T47D (cell line): ENCODE results near the gene CNTNAP5.

Experiments used
- DNase-seq, 2 experiments: peaks; one replicate each; pipeline versions ENCODE4 v3.0.0 to v3.0.0-alpha.2; 2011 to 2012; ENCODE audit warnings: low read depth in 1 of 2, low spot score in 1 of 2
- JUND ChIP-seq: IDR thresholded peaks from 2 replicates; pipeline ENCODE4 v1.6.1; 2012; ENCODE audit warnings: low read depth
- in situ Hi-C: cut with HindIII; loops from 2 replicates; pipeline ENCODE4 v1.10.0; 2016; ENCODE audit warnings: low sequenced_read_pairs, low pct_unique_long_range_greater_than_20kb

Gene CNTNAP5

DNA sequence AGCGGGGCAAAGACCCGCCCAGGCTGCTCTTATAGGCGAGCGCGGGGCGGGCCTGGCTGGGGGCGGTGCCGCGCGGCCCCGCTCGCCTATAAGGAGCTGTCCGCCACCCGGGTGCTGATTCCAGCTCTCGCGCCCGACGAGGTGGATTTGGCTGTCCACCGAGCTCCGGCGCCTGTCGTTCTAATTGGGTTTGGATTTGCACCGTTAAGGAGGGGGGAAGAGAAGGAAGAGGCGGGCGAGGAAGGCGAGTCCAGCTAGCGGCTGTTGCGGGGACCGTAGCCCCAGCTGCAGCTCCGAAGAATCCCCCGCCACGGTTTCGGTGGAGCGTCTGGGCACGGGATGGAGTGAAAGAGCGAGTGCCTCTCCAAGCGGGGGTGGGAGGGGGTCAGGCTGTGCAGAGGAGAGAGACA is at the start of gene CNTNAP5:
Gene CNTNAP5 (plus strand): TSS at position 117 of the 410 bp plus-strand sequence. CDS start 364 bp downstream, outside the sequence.
- DNase-seq = peak; percentile 45 to 69
- in situ Hi-C loops = no loop called here

DNA sequence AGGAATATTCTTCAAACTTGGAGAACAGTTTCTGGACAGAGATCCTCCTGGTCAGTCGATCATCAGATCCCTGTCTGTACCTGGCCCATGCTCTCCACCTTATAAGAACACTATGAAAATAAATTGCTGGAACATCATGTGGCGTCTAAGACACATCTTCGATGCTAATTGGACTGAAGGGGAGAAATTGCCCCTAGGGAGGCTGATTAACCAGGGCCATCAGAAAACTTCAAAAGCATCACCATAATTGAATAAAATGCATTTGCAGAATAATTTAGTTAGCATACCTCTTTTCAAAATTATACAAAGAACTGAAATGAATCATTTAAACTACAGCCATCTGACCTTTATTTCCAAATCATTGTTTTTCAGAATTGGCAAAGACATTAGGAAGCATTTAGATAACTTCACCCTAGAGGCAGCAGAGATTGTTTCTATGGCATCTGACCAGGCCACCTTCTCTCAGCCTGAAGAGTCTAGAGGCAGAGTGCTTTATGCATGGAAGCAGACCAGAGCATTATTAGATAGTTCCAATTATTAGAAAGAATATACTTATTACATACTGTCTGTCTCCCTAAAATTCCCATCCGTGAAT is 48.9 kb upstream of the CNTNAP5 start:
- in situ Hi-C loops = no loop called here
- no peak for TF ChIP-seq JUND

More for the DNA sequence above, at the start of gene CNTNAP5:
- TF ChIP-seq JUND = no peak

GRCh38 chr2:123993728-123994323 is 31.3 kb upstream of the CNTNAP5 start:
- TF ChIP-seq JUND = no peak
- DNase-seq = peak in 1 of 2 experiments; percentile 68
- in situ Hi-C loops = no loop called here

More for the DNA sequence above, 48.9 kb upstream of the CNTNAP5 start:
- DNase-seq = no peak

DNA sequence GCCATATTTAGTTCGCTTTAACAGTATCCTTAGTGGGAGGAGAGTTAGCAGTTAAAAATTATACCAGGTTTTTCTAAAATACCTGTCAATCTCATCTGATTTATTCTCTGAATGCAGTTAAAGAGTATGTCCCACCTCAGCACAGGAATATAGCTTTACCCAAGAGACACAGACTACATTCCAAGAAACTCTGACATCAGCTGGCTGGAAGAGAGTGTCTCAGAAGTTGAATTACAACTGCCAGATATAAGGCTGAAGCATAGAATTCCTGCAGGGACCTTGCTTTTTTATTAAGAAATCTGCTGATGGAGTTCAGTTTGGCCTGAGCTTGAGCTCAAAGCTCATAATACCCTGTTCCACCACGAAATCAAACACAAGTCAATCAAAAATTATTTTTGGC is 25.4 kb upstream of the CNTNAP5 start:
- no peak for DNase-seq
- in situ Hi-C loops = no loop called here
- TF ChIP-seq JUND = no peak

DNA sequence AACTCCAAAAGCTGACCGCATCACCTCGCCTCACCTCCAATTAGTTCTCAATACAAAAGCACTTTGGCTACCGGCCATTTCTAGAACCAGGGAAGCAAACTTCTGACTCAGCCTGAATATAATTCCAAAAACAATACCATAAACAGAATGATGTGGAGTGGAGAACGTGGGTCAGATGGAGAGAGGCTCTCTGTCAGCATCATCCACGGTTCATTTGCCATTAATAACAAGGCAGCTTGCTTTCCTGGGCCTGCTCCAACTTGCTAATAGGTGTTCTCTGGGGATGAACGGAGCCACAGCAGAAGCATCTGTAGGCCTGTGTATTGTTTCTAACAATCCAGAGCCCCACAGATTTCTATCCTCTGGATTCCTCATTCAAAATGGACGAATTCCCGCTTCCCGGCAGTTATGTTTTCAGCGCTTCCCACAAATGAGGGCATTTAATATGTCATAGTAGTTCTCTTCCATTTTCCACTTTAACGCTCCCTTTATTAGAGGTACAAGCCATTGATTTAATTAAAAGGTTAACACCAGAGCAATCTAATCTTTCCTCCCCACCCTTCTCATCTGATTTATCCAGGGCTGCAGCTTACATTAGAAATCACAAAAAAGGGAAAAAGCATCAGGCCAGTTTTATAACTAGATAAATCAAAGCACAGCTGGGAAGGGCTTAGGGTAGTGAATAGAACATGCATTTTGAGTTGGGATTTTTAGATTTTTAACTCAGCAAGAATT is 23.2 kb upstream of the CNTNAP5 start:
- TF ChIP-seq JUND = no peak
- in situ Hi-C loops = no loop called here
- no peak for DNase-seq

DNA sequence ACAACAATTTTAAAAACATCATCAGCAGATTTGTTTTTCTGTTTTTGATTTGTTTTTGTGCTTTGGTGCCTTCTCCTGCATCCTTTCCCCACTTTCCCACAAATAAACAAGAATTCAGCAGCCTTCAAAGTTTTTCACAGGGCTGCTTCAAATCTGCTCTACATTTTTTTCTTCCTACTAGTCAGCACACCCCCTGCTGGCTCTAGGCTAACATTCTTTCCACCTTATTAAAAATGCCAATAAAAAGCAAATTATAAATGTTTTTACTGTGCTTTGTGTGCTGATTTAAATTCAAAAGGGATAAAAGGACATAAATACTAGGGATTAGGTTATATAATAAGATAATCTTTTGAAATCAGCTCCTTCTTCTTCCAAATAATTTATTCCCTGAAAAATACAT is 6.2 kb upstream of the CNTNAP5 start:
- no peak for TF ChIP-seq JUND
- DNase-seq = peak in 1 of 2 experiments; percentile 16
- in situ Hi-C loops = no loop called here

DNA sequence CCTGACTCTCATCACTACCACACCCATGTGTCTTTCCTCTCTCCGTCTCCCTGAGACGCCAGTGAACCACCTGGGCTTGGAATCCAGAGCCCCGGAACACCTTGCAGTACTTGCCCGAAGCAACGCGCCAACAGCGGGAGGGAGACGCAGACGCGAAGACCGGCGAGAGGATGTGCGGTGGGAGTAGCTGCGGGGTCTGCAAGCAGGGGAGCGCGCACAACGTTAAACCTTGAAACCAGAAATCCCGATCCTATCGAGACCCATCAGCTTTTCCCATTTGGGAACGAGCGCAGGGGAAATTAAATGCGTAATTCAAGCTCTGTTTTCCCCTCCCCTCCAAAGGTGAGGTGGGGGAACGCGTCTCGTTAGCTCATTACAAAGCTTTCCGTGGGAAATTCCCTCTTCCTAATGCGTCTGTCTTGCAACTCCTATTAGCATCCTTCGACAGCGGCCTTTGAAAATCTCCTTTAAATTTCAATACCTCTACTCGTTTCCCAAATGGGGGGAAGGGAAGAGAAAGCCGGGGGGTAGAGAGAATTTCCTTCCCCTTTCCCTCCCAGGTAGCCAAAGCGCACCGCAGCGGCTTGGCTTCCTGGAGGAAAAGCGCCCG is 421 bp upstream of the CNTNAP5 start:
- in situ Hi-C loops = no loop called here
- no peak for TF ChIP-seq JUND
- DNase-seq = no peak

DNA sequence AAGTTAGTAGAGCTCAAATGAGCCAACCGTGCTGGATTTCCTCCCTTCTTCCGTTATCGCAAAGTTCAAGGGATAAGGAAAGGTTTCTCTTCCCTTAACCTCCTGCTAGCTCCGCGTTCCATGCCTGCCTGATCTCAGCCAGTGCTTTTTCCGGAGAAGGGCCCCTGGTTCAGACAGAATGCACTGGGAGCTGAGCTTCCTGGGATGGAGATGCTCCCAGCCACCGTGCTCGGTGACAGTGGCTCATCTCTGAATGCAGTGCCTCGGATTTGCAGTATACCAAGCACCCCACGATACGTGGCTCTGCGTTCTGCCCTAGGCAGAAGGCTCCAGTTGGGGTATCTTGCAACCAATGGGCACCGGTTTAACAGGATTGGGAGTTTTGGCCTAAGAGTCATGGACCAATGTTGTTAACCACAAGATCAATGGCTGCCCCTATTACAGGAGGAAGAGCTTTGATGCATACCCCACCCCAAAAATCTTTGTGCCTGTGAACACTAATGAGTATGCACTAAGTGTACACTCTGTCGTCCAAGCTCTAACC is 876 bp downstream of the CNTNAP5 start:
- TF ChIP-seq JUND = no peak
- DNase-seq = no peak
- in situ Hi-C loops = no loop called here

- TF ChIP-seq JUND = no peak
- DNase-seq = no peak
- in situ Hi-C loops = no loop called here
Measured at GRCh38 chr2:124026503-124026902, 1.4 kb downstream of the CNTNAP5 start.

DNA sequence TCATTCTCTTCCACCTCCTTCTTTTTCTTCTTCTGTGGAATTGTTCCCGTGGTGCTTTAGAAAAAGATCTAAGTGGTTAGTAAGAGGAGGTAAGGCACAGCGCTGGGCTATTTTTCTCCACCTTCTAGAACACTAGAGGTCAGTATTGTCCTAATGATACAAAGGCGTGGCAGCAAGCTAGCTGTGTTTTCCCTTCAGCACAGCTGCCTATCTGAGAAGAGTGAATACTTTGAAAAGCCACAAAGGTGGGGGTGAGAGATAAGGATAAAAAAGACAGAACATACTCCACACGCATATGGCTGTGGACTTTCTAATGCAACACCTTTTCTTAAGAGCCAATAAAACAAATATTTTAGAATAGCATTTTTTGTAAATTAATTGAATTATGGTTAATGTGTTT is 2.1 kb downstream of the CNTNAP5 start:
- in situ Hi-C loops = no loop called here
- peak; percentile 53 to 71 for DNase-seq
- TF ChIP-seq JUND = no peak

DNA sequence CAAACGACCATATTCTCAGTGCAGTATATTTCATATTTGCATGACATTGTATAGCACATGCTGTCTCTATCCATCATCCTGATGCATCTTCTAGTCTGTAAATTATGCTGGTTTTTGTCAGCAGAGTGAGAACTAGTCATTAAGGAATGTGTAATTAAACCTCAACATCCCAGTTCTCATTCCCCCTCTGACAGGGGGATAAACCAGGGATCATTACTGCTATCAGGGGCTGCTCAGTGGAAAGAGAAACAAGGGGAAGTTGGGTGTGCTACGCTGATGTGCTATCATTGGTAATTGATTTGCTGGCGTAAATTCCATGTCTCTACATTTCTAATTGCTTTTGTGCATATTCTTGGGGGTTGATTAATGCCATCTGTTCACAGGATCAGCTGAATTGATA is 7.7 kb downstream of the CNTNAP5 start:
- TF ChIP-seq JUND = no peak
- DNase-seq = no peak
- in situ Hi-C loops = no loop called here

- DNase-seq = no peak
- TF ChIP-seq JUND = no peak
- in situ Hi-C loops = no loop called here
Measured at GRCh38 chr2:124034265-124034664, 9.2 kb downstream of the CNTNAP5 start.

DNA sequence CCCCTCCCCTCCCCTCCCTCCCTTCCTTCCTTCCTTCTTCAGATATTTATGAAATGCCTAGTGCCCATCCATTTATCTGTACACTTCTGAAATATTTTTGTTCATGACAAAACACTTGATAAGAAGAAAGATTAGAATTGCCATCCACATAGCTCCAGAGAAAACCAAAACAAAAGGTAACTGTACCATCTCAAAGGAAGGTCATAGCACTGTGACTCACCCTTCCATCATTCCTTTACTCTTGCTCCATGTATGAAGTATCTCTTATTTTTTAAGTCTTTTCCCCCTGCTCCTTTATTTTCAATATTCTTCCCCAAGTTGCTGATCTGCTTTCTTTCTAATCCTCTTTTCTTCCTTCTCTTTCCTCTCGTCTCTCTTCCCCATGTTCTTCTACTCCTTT is 9.9 kb downstream of the CNTNAP5 start:
- TF ChIP-seq JUND = no peak
- no peak for DNase-seq
- in situ Hi-C loops = no loop called here
